Naive thymus-derived CD4-positive, alpha-beta T cell (primary cell): Measurements from ENCODE around the gene MAMLD1. TPM values are rescaled to one million over a fixed set of nuclear protein-coding genes. Genes with fewer than 3 reads are reported as not detected.

Source experiments
- ATAC-seq: fragments of 150-1000 bp; cut with Tn5 transposase; 2 replicates; pipeline ENCODE4 v1.10.0; 2021; ENCODE audit warnings: mild to moderate bottlenecking, moderate library complexity
- CTCF ChIA-PET: fragments of 350-600 bp; sonication (Branson Sonifier 250); formaldehyde crosslinking; loops from one replicate; lab custom pipeline; 2021; ENCODE audit warnings: antibody characterized with exemption; lab: Charles Lee
- POLR2A ChIA-PET: fragments of 350-600 bp; sonication (Branson Sonifier 250); formaldehyde crosslinking; loops from one replicate; lab custom pipeline; 2021; ENCODE audit warnings: antibody characterized with exemption, inconsistent platforms; lab: Charles Lee
- DNase-seq, 9 donors: peaks; one replicate each; pipeline versions ENCODE4 v3.0.0 to v3.0.0-alpha.2; 2020 to 2022; ENCODE audit warnings: mixed read lengths in 1 of 9
- H3K27ac ChIP-seq: one replicate; pipeline ENCODE4 v1.7.0; 2013; ENCODE audit warnings: mild to moderate bottlenecking, low read depth, low read length, moderate library complexity
- H3K27me3 ChIP-seq, 2 donors: one replicate each; pipeline ENCODE4 v1.7.0; 2013; ENCODE audit warnings: low read length in 2 of 2, mild to moderate bottlenecking in 2 of 2, moderate library complexity in 2 of 2; ENCODE audit not compliant: control insufficient read depth in 2 of 2, insufficient read depth in 2 of 2
- H3K36me3 ChIP-seq, 3 experiments: 1 replicate in 2 of 3; 2 replicates in 1 of 3; pipeline ENCODE4 v1.7.0; 2013; ENCODE audit warnings: low read length in 3 of 3, mild to moderate bottlenecking in 3 of 3, moderate library complexity in 1 of 3; ENCODE audit not compliant: insufficient read depth in 3 of 3, control insufficient read depth in 2 of 3
- H3K4me1 ChIP-seq, 2 donors: one replicate each; pipeline ENCODE4 v1.7.0; 2013; ENCODE audit warnings: low read length in 2 of 2, mild to moderate bottlenecking in 2 of 2, moderate library complexity in 1 of 2; ENCODE audit not compliant: control insufficient read depth in 2 of 2, insufficient read depth in 2 of 2
- H3K4me3 ChIP-seq: 2 replicates; pipeline ENCODE4 v1.7.0; 2013; ENCODE audit warnings: mild to moderate bottlenecking, low read length
- H3K9me3 ChIP-seq, 3 experiments: 1 replicate in 2 of 3; 2 replicates in 1 of 3; pipeline ENCODE4 v1.7.0; 2013; ENCODE audit warnings: low read length in 3 of 3; ENCODE audit not compliant: control insufficient read depth in 2 of 3
- H3K27ac Mint-ChIP-seq, 9 donors: one replicate each; pipeline ENCODE4 v1.8.0; 2020 to 2022; ENCODE audit warnings: mixed read lengths in 9 of 9, mild to moderate bottlenecking in 8 of 9, moderate library complexity in 5 of 9, inconsistent platforms in 2 of 9
- H3K27me3 Mint-ChIP-seq, 5 donors: one replicate each; pipeline ENCODE4 v1.8.0; 2021 to 2022; ENCODE audit warnings: mixed read lengths in 5 of 5, mild to moderate bottlenecking in 1 of 5
- H3K36me3 Mint-ChIP-seq, 5 donors: one replicate each; pipeline ENCODE4 v1.8.0; 2020 to 2022; ENCODE audit warnings: mixed read lengths in 5 of 5, mild to moderate bottlenecking in 3 of 5, inconsistent platforms in 1 of 5
- H3K4me1 Mint-ChIP-seq, 7 donors: one replicate each; pipeline ENCODE4 v1.8.0; 2020 to 2022; ENCODE audit warnings: mixed read lengths in 7 of 7, mild to moderate bottlenecking in 3 of 7, inconsistent platforms in 1 of 7
- H3K4me3 Mint-ChIP-seq, 10 donors: one replicate each; pipeline ENCODE4 v1.8.0; 2020 to 2022; ENCODE audit warnings: mild to moderate bottlenecking in 10 of 10, mixed read lengths in 10 of 10, moderate library complexity in 6 of 10, inconsistent platforms in 2 of 10
- H3K9me3 Mint-ChIP-seq, 11 donors: one replicate each; pipeline ENCODE4 v1.8.0; 2020 to 2022; ENCODE audit warnings: mixed read lengths in 11 of 11, mild to moderate bottlenecking in 4 of 11, inconsistent platforms in 1 of 11, moderate library complexity in 1 of 11
- intact Hi-C, 2 donors: fragments of 100-400 bp; cut with micrococcal nuclease; formaldehyde crosslinking; loops; one replicate each; pipeline ENCODE4 v1.15.1; 2023
- polyA plus RNA-seq, 2 donors: library from polyadenylated mRNA; unstranded; fragments of 300-500 nt; fragmentation: Illumina TruSeq; gene quantifications; one replicate each; pipeline ENCODE4 v1.2.3, GENCODE V29; 2021
- total RNA-seq, 6 experiments: library from RNA in 5 of 6; stranded (reverse) in 5 of 6; gene quantifications; 1 replicate in 5 of 6; 2 replicates in 1 of 6; pipeline ENCODE4 v1.2.3 and lab custom pipeline; 2021 to 2026

MAMLD1 gene
- total and polyA plus RNA-seq, 7 experiments from 2014 or later: 0.13 to 8.9 (median 0.36) TPM; not detected in 1

DNA sequence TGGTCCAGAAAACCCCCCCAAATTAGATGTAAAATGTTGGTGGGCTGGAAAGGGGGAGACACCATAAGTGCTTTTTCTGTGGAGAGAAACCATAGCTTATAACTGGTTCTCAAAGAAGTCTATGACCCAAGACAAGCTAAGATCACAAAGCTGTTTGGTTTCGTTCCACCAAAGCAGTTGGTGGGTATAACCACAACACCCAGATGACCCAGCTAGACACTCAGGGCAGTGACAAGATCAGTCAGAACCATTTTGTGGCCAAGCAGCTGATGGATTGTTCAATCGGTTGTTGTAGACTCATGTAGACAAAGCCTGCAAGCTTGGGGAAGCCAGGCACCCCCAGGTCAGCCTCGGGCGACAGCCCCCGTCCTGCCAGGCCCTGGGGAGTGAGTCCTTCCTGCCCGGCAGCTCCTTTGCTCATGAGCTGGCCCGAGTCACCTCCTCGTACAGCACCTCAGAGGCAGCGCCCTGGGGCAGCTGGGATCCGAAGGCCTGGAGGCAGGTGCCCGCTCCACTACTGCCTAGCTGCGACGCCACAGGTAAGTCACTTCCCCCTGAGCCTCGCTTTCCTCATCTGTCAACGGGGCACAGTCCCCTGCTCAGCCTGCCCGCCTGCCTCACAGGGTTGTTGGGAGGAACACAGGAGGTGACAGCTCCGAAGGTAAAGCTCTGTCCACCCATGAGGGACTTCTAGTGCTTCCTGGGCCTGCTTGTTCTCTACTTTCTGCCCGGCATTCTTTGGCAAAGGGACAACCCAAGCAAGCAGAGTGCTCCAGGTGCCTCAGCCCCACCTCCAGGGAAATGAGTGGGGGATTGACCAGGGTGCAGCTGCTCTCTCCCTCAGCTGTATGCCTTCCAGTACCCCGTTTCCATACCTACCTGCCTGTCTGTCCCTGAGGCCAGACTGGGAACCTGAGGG is 140.1 kb downstream of the MAMLD1 start:
- H3K27me3 Mint-ChIP-seq: no peaks in the 10 kb centered on the region
- Histone ChIP-seq H3K27me3 (no peaks in the 10 kb centered on the region), H3K9me3 (no peaks in the 10 kb centered on the region), H3K4me1 (no peaks in the 10 kb centered on the region), H3K36me3 (no peaks in the 10 kb centered on the region), H3K4me3 (no peak overlapping the region), H3K27ac (no peak overlapping the region)
- H3K27ac Mint-ChIP-seq: no peak overlapping the region
- H3K4me3 Mint-ChIP-seq: no peak overlapping the region
- ATAC-seq (no peak), DNase-seq (no peak)
- peaks cover 0 to 10% (median 0%) of the 10 kb centered on the region in 7 donors for H3K4me1 Mint-ChIP-seq
- H3K9me3 Mint-ChIP-seq: no peaks in the 10 kb centered on the region
- intact Hi-C loops: no loop called here
- POLR2A ChIA-PET: no interaction called here
- H3K36me3 Mint-ChIP-seq: no peaks in the 10 kb centered on the region
- CTCF ChIA-PET: no interaction called here

DNA sequence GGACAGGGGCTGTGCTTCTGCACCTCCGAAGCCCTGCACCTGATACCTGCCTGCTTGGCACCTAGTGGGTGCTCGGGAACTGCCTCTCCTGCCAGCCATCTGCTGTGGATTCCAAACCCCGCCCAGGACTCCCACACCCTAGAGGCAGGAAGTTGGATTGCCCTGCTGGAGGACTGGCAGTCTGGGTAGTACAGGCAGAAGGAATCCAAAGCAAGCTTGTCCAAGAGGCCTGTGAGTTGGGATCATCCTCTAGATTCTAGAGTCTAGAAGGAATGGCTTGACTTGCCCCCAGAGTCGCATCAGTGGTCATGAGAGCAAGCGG is 140.7 kb downstream of the MAMLD1 start:
- DNase-seq (no peak), ATAC-seq (no peak)
- peaks cover 0 to 10% (median 0%) of the 10 kb centered on the region in 7 donors for H3K4me1 Mint-ChIP-seq
- Histone ChIP-seq H3K9me3 (no peaks in the 10 kb centered on the region), H3K27ac (no peak overlapping the region), H3K36me3 (no peaks in the 10 kb centered on the region), H3K4me3 (no peak overlapping the region), H3K4me1 (no peaks in the 10 kb centered on the region), H3K27me3 (no peaks in the 10 kb centered on the region)
- ChIA-PET CTCF (no interaction called here), POLR2A (no interaction called here)
- no peaks in the 10 kb centered on the region for H3K27me3 Mint-ChIP-seq
- H3K4me3 Mint-ChIP-seq: no peak overlapping the region
- intact Hi-C loops: no loop called here
- H3K27ac Mint-ChIP-seq: no peak overlapping the region
- no peaks in the 10 kb centered on the region for H3K36me3 Mint-ChIP-seq
- no peaks in the 10 kb centered on the region for H3K9me3 Mint-ChIP-seq

DNA sequence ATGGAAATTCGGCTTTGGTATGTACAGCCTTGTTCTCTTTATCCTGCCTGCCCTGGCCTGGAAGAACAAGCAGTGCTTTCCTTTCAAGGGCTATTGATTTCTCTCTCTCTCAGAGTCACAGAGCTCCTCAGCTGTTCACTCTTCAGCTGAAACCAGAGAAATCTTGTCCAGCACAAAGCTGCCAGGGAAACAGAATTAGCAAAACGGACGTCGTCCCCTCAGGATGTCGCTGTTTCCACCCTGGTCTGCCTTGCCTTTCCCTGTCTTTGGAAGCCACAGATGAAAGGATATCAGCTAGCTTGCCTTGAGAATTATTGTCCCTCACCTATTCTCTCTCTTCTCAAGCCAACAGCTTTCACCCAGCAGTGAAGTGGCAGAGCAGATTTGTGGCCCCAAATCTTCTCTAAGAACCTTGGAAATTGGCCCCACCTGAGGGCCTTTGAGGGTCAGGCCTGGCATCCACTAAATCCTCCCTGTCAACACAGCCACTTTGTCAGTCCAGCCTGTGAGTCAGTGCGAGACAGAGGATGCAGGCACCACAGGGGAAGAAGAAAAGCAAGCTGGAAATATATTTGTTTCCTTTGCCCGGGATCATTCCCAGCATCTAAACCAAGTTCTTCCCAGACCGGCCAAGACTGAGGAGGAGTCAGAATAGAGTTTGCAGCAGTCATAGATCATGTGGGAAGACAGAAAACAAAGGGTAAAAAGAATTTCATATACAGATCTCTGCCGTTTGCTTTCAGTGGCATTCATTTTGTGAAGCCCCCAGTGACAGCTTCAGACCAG is 141.5 kb downstream of the MAMLD1 start:
- ATAC-seq: no peak
- peaks cover 0 to 10% (median 0%) of the 10 kb centered on the region in 7 donors for H3K4me1 Mint-ChIP-seq
- Histone ChIP-seq H3K9me3 (no peaks in the 10 kb centered on the region), H3K27me3 (no peaks in the 10 kb centered on the region), H3K27ac (no peak overlapping the region), H3K36me3 (no peaks in the 10 kb centered on the region), H3K4me1 (no peaks in the 10 kb centered on the region), H3K4me3 (no peak overlapping the region)
- no peaks in the 10 kb centered on the region for H3K27me3 Mint-ChIP-seq
- no peaks in the 10 kb centered on the region for H3K36me3 Mint-ChIP-seq
- ChIA-PET CTCF (no interaction called here), POLR2A (no interaction called here)
- H3K4me3 Mint-ChIP-seq: no peak overlapping the region
- H3K27ac Mint-ChIP-seq: no peak overlapping the region
- intact Hi-C loops: no loop called here
- DNase-seq: no peak
- H3K9me3 Mint-ChIP-seq: no peaks in the 10 kb centered on the region

DNA sequence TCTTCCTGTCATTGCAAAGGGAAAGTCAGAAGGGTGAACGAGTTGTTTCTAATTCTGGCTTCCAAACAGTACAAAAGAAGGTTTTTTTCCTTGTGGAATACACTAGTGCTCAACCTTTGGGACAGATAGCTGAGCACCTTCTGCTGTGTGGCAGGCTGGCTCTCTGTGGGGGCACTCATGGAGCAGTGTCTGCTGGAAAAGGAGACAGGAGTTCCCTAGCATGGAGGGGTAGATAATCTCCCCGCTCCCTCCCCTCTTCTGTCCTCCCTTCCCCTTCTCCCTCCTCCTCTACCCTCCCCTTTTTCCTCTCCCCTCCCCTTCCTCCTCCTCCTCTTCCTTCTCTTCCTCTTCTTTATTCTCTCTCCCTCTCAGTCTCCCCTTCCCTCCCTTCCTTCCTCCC is 142.9 kb downstream of the MAMLD1 start:
- Mint-ChIP-seq H3K9me3 (no peaks in the 10 kb centered on the region), H3K4me1 (peaks cover 0 to 10% (median 0%) of the 10 kb centered on the region in 7 donors), H3K36me3 (peaks cover 0 to 1% (median 0%) of the 10 kb centered on the region in 5 donors), H3K27me3 (no peaks in the 10 kb centered on the region), H3K4me3 (no peak overlapping the region), H3K27ac (no peak overlapping the region)
- intact Hi-C loops: no loop called here
- Histone ChIP-seq H3K9me3 (no peaks in the 10 kb centered on the region), H3K27me3 (no peaks in the 10 kb centered on the region), H3K27ac (no peak overlapping the region), H3K4me3 (no peak overlapping the region), H3K4me1 (no peaks in the 10 kb centered on the region), H3K36me3 (no peaks in the 10 kb centered on the region)
- DNase-seq (no peak), ATAC-seq (no peak)
- POLR2A ChIA-PET: no interaction called here
- CTCF ChIA-PET: no interaction called here

DNA sequence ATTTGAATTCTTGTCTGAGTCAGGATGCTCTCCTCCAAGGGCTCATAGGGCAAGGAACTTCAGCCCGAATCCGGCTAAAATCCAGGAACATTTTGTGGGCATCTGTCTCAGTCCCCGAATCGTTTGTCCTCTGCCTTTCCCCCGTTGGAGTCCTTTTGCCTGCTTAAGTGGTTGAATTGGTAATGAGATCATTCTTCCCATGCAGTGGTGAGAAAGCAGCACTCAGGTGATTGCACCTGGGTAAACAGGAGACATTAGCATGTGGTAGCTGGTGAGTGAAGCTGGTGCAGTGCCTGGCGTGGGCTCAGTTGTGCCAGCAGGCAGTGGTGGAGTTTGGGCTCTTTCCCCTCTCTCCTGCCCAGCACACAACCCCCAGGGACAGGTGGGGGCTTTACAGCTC is 143.4 kb downstream of the MAMLD1 start:
- CTCF ChIA-PET: no interaction called here
- H3K27ac Mint-ChIP-seq: no peak overlapping the region

DNA sequence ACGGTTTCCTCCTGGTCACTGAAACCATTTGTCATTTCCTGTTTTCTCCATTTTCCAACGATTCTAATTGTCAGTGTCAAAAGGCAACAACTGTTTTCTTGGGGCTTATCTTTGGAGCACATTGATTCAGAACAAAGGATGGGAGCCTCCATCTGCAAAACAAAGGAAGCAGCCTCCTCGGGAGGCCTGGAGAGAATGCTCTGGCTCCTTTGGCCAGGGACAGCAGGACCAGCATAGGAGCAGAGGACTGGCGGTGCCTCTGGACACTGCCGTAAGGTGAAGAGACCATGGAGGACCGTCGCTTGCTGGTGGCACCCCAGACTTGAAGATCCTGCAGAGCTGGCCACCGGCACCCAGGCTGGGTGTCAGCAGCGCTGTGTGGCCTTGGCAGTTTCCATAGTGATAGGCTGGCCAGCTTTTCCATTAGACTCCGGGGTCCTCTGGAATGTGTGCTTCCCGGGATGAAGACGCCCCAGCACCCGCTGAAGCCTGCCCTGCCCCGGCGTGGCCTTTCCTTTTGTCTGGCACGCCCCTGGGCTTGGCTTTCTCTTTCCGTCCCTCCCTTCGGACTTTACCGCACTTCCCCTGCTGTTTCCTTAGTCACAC is 144.2 kb downstream of the MAMLD1 start:
- Mint-ChIP-seq H3K36me3 (peaks cover 0 to 1% (median 0%) of the 10 kb centered on the region in 5 donors), H3K9me3 (no peaks in the 10 kb centered on the region), H3K4me3 (no peak overlapping the region), H3K27ac (peak overlapping the region in 1 of 9 donors; percentile 33), H3K27me3 (no peaks in the 10 kb centered on the region), H3K4me1 (peaks cover 0 to 10% (median 0%) of the 10 kb centered on the region in 7 donors)
- DNase-seq (no peak), ATAC-seq (peak; percentile 27)
- no peaks in the 10 kb centered on the region for H3K4me1 ChIP-seq
- H3K36me3 ChIP-seq: no peaks in the 10 kb centered on the region
- POLR2A ChIA-PET: no interaction called here
- H3K9me3 ChIP-seq: no peaks in the 10 kb centered on the region
- no peak overlapping the region for H3K4me3 ChIP-seq
- H3K27ac ChIP-seq: no peak overlapping the region
- no peaks in the 10 kb centered on the region for H3K27me3 ChIP-seq
- CTCF ChIA-PET: no interaction called here
- intact Hi-C loops: no loop called here

More for the DNA sequence above, 143.4 kb downstream of the MAMLD1 start:
- no peaks in the 10 kb centered on the region for H3K27me3 Mint-ChIP-seq
- no peak for ATAC-seq
- H3K4me1 Mint-ChIP-seq: peaks cover 0 to 10% (median 0%) of the 10 kb centered on the region in 7 donors
- intact Hi-C loops: no loop called here
- Histone ChIP-seq H3K4me3 (no peak overlapping the region), H3K4me1 (no peaks in the 10 kb centered on the region), H3K27me3 (no peaks in the 10 kb centered on the region), H3K27ac (no peak overlapping the region), H3K9me3 (no peaks in the 10 kb centered on the region), H3K36me3 (no peaks in the 10 kb centered on the region)
- H3K36me3 Mint-ChIP-seq: peaks cover 0 to 1% (median 0%) of the 10 kb centered on the region in 5 donors
- no peak for DNase-seq
- POLR2A ChIA-PET: no interaction called here
- no peaks in the 10 kb centered on the region for H3K9me3 Mint-ChIP-seq
- no peak overlapping the region for H3K4me3 Mint-ChIP-seq
